LNCaP clone FGC (cell line): ENCODE measurements around the gene LDB3.

ENCODE experiments used
- DNase-seq: peaks from one replicate; pipeline ENCODE4 v3.0.0-alpha.2; 2011; ENCODE audit warnings: low read depth
- H3K4me3 ChIP-seq: 2 replicates; pipeline ENCODE4 v1.5.1; 2011; ENCODE audit warnings: mild to moderate bottlenecking, low read depth, low read length, control low read depth
- TF ChIP-seq, protein P1 (sequence below): IDR thresholded peaks from 2 replicates; pipeline ENCODE4 v1.5.1; 2012; ENCODE audit warnings: mild to moderate bottlenecking; ENCODE audit not compliant: control insufficient read depth, insufficient read depth; ENCODE audit errors: extremely low read depth

Gene LDB3

DNA sequence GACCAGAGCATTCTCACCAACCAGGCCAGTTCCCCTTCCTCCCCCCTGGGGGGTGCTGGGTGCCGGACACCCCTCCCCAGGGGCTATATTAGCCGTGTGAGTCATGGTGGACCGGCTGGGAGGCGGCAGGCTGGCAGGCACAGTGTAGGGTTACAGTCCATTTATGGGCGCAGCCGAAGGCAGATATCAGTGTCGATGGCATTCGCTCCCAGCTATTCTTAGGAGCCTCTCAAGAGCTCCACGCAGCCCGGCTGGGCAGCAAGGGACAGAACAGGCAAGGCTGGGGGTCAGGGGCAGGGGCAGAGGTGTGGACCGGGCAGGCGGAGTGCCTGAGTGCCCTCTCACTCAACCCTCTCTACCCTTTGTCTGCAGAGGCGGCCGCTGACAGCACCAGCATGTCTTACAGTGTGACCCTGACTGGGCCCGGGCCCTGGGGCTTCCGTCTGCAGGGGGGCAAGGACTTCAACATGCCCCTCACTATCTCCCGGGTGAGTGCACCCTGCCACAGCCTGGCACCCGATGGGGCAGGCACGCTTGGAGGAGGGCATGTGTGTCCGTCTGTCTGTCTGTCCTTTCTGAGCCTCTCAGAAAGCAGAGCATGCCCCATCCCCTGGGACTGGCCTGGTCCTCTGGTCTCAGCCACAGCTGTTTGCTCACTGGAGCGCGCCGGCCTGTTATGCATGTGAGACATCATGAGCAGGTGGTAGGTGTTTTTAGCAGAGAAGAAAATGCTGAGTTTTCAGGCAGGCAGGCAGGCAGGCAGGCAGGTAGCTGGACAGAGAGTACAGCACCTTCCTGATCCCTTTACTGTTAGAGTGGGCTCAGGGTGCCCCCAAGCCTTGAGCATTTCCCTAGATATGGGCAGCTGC lies at the start of gene LDB3:
Gene LDB3, plus strand, starts transcription at position 215 of the 869 bp plus-strand sequence. Its CDS starts 181 bp downstream, at position 396.
- TF ChIP-seq, protein P1, sequence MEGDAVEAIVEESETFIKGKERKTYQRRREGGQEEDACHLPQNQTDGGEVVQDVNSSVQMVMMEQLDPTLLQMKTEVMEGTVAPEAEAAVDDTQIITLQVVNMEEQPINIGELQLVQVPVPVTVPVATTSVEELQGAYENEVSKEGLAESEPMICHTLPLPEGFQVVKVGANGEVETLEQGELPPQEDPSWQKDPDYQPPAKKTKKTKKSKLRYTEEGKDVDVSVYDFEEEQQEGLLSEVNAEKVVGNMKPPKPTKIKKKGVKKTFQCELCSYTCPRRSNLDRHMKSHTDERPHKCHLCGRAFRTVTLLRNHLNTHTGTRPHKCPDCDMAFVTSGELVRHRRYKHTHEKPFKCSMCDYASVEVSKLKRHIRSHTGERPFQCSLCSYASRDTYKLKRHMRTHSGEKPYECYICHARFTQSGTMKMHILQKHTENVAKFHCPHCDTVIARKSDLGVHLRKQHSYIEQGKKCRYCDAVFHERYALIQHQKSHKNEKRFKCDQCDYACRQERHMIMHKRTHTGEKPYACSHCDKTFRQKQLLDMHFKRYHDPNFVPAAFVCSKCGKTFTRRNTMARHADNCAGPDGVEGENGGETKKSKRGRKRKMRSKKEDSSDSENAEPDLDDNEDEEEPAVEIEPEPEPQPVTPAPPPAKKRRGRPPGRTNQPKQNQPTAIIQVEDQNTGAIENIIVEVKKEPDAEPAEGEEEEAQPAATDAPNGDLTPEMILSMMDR: no peak
- no peak within 1 kb of the TSS for H3K4me3 ChIP-seq
- no peak for DNase-seq

DNA sequence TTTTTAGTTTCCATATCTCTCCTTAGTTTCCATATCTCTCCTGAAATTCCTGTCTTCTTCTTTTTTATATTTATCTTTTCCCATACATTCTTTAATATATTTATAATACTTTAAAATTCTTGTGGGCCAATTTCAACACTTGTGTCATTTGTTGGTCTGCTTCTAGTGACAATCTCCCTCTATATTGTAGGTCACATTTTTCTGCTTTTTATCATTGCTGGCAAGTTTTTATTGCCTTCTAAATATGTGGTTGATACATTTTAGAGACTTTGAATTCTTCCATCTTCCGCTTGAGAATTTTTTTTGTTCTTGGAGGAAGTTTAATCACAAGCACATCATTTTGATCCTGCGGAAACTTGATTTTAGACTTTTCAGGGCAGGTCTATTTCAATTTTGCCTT lies 40.0 kb upstream of the LDB3 start:
- TF ChIP-seq, protein P1: no peak
- no peak overlapping the region for H3K4me3 ChIP-seq
- no peak for DNase-seq

DNA sequence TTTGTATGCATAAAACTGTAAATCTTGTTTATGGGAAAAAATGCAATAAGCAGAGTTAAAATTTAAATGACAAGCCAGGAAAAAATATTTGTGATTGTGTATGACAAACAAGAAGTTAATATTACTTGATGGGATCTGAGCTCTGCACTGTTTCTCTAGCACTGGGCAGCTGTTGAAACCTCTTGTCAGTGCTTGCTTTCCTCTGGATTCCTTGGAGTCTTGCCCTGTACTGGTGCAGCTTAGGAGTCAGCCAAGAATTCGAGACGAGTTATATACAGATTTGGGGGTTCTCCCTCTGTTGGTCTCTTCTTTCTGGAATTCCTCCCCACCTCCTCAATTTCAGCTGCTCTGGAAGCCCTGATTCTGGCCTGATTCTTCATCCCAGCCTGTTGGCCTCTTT lies 38.2 kb upstream of the LDB3 start:
- no peak for DNase-seq
- TF ChIP-seq, protein P1: no peak

DNA sequence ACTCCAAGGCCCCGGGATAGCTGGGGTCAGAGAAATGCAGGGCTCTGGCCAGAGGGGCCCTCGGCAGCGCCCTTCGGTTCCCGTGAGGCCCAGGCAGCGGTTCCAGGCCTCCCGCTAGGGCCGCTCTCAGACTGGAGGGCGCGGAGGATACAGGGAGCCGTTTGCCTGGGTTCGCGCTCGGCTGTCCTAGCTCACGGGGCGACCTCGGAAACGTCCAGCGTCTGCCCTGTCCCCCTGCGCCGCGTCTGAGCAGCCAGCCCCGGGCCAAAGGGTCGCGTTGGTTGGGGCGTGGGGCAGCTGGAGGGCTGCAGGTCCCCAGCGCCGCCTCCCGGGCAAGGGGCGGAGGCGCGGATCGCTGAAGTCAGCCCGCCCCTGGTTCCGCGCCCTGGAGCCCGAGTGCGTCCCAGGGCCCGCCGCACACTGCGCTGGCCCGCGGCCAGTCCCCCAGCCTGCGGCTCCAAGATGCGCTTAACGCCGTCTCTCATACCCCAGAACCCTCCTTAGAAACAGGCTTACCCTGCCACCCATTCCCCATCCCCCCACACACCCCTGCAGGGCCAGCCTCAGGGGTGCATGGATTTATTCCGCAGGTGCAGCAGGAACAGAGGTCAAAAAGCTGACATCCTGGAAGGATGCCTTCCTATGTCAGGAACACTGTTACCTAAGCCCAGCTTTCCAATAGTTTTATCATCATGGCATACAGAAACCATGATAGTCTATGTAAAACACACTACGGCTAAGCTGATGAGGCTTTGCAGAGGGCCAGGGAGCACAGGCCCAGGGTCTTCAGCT lies 36.1 kb upstream of the LDB3 start:
- no peak overlapping the region for H3K4me3 ChIP-seq
- TF ChIP-seq, protein P1: no peak

More for the DNA sequence above, 38.2 kb upstream of the LDB3 start:
- no peak overlapping the region for H3K4me3 ChIP-seq

DNA sequence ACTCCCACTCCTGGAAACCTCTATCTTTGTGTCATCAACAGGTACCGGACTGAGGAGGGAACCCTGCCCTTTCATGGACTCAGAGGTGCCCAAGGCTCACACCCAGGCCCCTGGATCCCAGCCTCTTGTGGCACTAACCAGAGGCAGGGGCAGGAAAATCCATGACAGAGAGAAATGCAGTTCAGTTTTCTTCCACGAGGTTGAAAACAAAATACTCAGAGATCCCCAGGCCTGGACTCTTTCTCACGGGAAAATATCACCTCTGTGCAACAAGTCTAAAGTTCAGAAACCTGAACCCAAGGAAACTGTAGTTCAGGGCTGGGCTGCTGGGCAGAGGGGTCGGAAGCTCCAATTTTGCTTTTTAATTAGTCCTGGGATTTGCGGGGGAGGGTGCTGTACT lies 35.4 kb upstream of the LDB3 start:
- TF ChIP-seq, protein P1: no peak
- no peak for DNase-seq
- H3K4me3 ChIP-seq: no peak overlapping the region

More for the DNA sequence above, 36.1 kb upstream of the LDB3 start:
- no peak for DNase-seq

GRCh38 chr10:86635402-86635801 lies 32.9 kb upstream of the LDB3 start:
- no peak overlapping the region for H3K4me3 ChIP-seq
- TF ChIP-seq, protein P1: no peak
- no peak for DNase-seq
